Transverse colon (tissue), 4 donors: ENCODE measurements around the gene KIDINS220. TPM values are rescaled to one million over a fixed set of nuclear protein-coding genes. Genes with fewer than 3 reads are reported as not detected.

Experiments used
- DNase-seq: peaks from one replicate; pipeline ENCODE4 v3.0.0-alpha.2; 2019
- H3K27ac ChIP-seq, 4 donors: fragments of 200-600 bp; sonication (generic); 2 replicates each; pipeline ENCODE4 v1.5.1; 2016 to 2018; ENCODE audit warnings: inconsistent platforms in 4 of 4
- H3K27me3 ChIP-seq: fragments of 200-600 bp; sonication (generic); 2 replicates; pipeline ENCODE4 v1.5.1; 2017; ENCODE audit warnings: inconsistent platforms
- H3K36me3 ChIP-seq, 4 donors: fragments of 200-600 bp; sonication (generic); 2 replicates each; pipeline ENCODE4 v1.5.1; 2017 to 2019; ENCODE audit warnings: inconsistent platforms in 4 of 4
- H3K4me1 ChIP-seq, 4 donors: fragments of 200-600 bp; sonication (generic); 2 replicates each; pipeline ENCODE4 v1.5.1; 2017 to 2020; ENCODE audit warnings: inconsistent platforms in 4 of 4
- H3K4me3 ChIP-seq, 4 donors: fragments of 200-600 bp; sonication (generic); 1 replicate in 1 of 4; 2 replicates in 3 of 4; pipeline versions ENCODE4 v1.5.1 to v1.6.1; 2017 to 2019; ENCODE audit warnings: inconsistent platforms in 4 of 4
- H3K9me3 ChIP-seq, 2 donors: fragments of 200-600 bp; sonication (generic); 2 replicates each; pipeline ENCODE4 v1.5.1; 2017 to 2019; ENCODE audit warnings: inconsistent platforms in 2 of 2
- CTCF ChIP-seq, 5 experiments: fragments of 200-600 bp in 3 of 5; fragments of 450-650 bp in 2 of 5; sonication (generic) in 3 of 5; IDR thresholded peaks; 1 replicate in 2 of 5; 2 replicates in 3 of 5; pipeline ENCODE4 v1.5.1; 2016 to 2017; ENCODE audit warnings: antibody characterized with exemption in 5 of 5, inconsistent platforms in 3 of 5, mild to moderate bottlenecking in 2 of 5, moderate library complexity in 1 of 5
- EP300 ChIP-seq: sonication (generic); formaldehyde crosslinking; IDR thresholded peaks from one replicate; pipeline ENCODE4 v1.6.1; 2017; ENCODE audit warnings: antibody characterized with exemption, low read depth
- POLR2A ChIP-seq: fragments of 450-650 bp; IDR thresholded peaks from one replicate; pipeline ENCODE4 v1.6.1; 2016; ENCODE audit warnings: antibody characterized with exemption, mild to moderate bottlenecking, moderate library complexity
- POLR2AphosphoS5 ChIP-seq, 3 donors: sonication (generic); formaldehyde crosslinking; IDR thresholded peaks; one replicate each; pipeline ENCODE4 v1.6.1; 2016; ENCODE audit warnings: antibody characterized with exemption in 3 of 3
- WGBS, 2 donors: methylation state at CpG; one replicate each; pipeline ENCODE4 v1.1.5; 2018; ENCODE audit warnings: low coverage in 1 of 2; 5-methylcytosine and 5-hydroxymethylcytosine counted together
- in situ Hi-C, 4 donors: fragments of 200-750 bp; cut with MboI; loops; one replicate each; pipeline versions ENCODE4 v1.15.0 to v1.15.1; 2017; ENCODE audit warnings: low sequenced_read_pairs in 3 of 4, low pct_ligation_motif_present in 1 of 4, low pct_unique_long_range_greater_than_20kb in 1 of 4
- intact Hi-C: fragments of 100-400 bp; cut with DNase I; formaldehyde crosslinking; loops from one replicate; pipeline ENCODE4 v1.15.1; 2023; ENCODE audit warnings: low total_unique reads
- total RNA-seq, 4 donors: library from RNA; depleted of rRNA; stranded (reverse); fragments of >200 nt; gene quantifications; one replicate each; pipeline ENCODE4 v1.1.0, GENCODE V29; 2016

KIDINS220 gene
- total RNA-seq, 4 donors from 2014 or later, result 79.3 to 110 (median 85.9) TPM

- H3K36me3 ChIP-seq, result peaks cover 0 to 12% (median 0%) of the 10 kb centered on the region in 4 donors
- intact Hi-C loops, result no loop called here
- H3K4me3 ChIP-seq, result no peak overlapping the region
- no peaks in the 10 kb centered on the region for H3K4me1 ChIP-seq
- H3K27me3 ChIP-seq, result no peaks in the 10 kb centered on the region
- H3K9me3 ChIP-seq, result no peaks in the 10 kb centered on the region
- in situ Hi-C loops, result loop anchor here in 3 of 4 donors (10.0 kb wide), 1 partner anchor 258 kb away; no protein-coding TSS in a partner anchor
- no peak overlapping the region for H3K27ac ChIP-seq
- TF ChIP-seq POLR2AphosphoS5 (IDR thresholded peaks at IDR 0.05) (no peak), CTCF (IDR thresholded peaks at IDR 0.05) (no peak), POLR2A (no peak), EP300 (no peak)
- DNase-seq, result no peak
Measured at GRCh38 chr2:8876628-8877027, 39.2 kb upstream of the KIDINS220 start.

GRCh38 chr2:8872821-8873432 is 35.5 kb upstream of the KIDINS220 start:
- Histone ChIP-seq H3K4me3 (no peak overlapping the region), H3K4me1 (no peaks in the 10 kb centered on the region), H3K36me3 (no peaks in the 10 kb centered on the region), H3K27ac (no peak overlapping the region), H3K9me3 (no peaks in the 10 kb centered on the region), H3K27me3 (no peaks in the 10 kb centered on the region)
- in situ Hi-C loops (loop anchor here (10.0 to 25.0 kb wide), 2 partner anchors 262 to 264 kb away; no protein-coding TSS in a partner anchor), intact Hi-C loops (no loop called here)
- 49 to 76% methylated on average over 3 to 11 of the region's 11 CpGs for WGBS, 2 donors
- TF ChIP-seq CTCF (IDR thresholded peaks at IDR 0.05) (peak; percentile 49 to 62 (median 57)), POLR2A (no peak)
- DNase-seq, result no peak

GRCh38 chr2:8870441-8870840 is 33.0 kb upstream of the KIDINS220 start:
- H3K9me3 ChIP-seq, result no peaks in the 10 kb centered on the region
- no peak overlapping the region for H3K27ac ChIP-seq
- H3K36me3 ChIP-seq, result no peaks in the 10 kb centered on the region
- in situ Hi-C loops (loop anchor here (10.0 to 25.0 kb wide), 2 partner anchors 264 to 267 kb away; no protein-coding TSS in a partner anchor), intact Hi-C loops (no loop called here)
- TF ChIP-seq POLR2AphosphoS5 (IDR thresholded peaks at IDR 0.05), result no peak
- TF ChIP-seq EP300, result no peak
- no peak for TF ChIP-seq CTCF (IDR thresholded peaks at IDR 0.05)
- no peak for TF ChIP-seq POLR2A
- H3K4me1 ChIP-seq, result no peaks in the 10 kb centered on the region
- H3K4me3 ChIP-seq, result no peak overlapping the region
- no peaks in the 10 kb centered on the region for H3K27me3 ChIP-seq
- DNase-seq, result no peak
- 79 to 87% methylated on average over 2 of the region's 2 CpGs for WGBS, 2 donors

- intact Hi-C loops (no loop called here), in situ Hi-C loops (loop anchor here in 1 of 4 donors (25.0 kb wide), 1 partner anchor 270 kb away; no protein-coding TSS in a partner anchor)
- no peak for TF ChIP-seq POLR2A
- TF ChIP-seq POLR2AphosphoS5 (IDR thresholded peaks at IDR 0.05), result no peak
- TF ChIP-seq EP300, result no peak
- TF ChIP-seq CTCF (IDR thresholded peaks at IDR 0.05), result no peak
- H3K27me3 ChIP-seq, result no peaks in the 10 kb centered on the region
- H3K36me3 ChIP-seq, result no peaks in the 10 kb centered on the region
- H3K9me3 ChIP-seq, result no peaks in the 10 kb centered on the region
- H3K4me1 ChIP-seq, result no peaks in the 10 kb centered on the region
- H3K27ac ChIP-seq, result no peak overlapping the region
- 84 to 93% methylated on average over 3 of the region's 3 CpGs for WGBS, 2 donors
- DNase-seq, result no peak
- H3K4me3 ChIP-seq, result no peak overlapping the region
Measured at GRCh38 chr2:8867363-8867762, 29.9 kb upstream of the KIDINS220 start.
